Hematopoietic multipotent progenitor cell treated with erythropoietin and hydrocortisone succinate and interleukin-3 and kit ligand, for 6 days (in vitro differentiated cells): ENCODE results near the gene GRIK5.

Source experiments
- DNase-seq: peaks from one replicate; pipeline ENCODE4 v3.0.0-alpha.2; 2015

The GRIK5 gene

GRCh38 chr19:42075616-42076379, 5.8 kb upstream of the GRIK5 start, which contains the start of gene ZNF574:
Gene ZNF574 (plus strand): TSS chr19:42076166. CDS start chr19:42078607, 2,441 bp downstream.
- peak; percentile 100 for DNase-seq

GRCh38 chr19:42075364-42075615, 5.3 kb upstream of the GRIK5 start:
- DNase-seq = no peak

- peak; percentile 53 for DNase-seq
Measured at GRCh38 chr19:42074513-42075363, 4.7 kb upstream of the GRIK5 start.

GRCh38 chr19:42071247-42071646, 1.2 kb upstream of the GRIK5 start:
- DNase-seq = no peak

GRCh38 chr19:42068756-42069571, 1.0 kb downstream of the GRIK5 start:
- DNase-seq = peak; percentile 45

GRCh38 chr19:42068361-42068755, 1.6 kb downstream of the GRIK5 start:
- no peak for DNase-seq

- DNase-seq = no peak
Measured at GRCh38 chr19:42067315-42067888, 2.6 kb downstream of the GRIK5 start.

- peak; percentile 36 for DNase-seq
Measured at GRCh38 chr19:42066075-42066754, 3.8 kb downstream of the GRIK5 start.

- no peak for DNase-seq
Measured at GRCh38 chr19:42065511-42065910, 4.5 kb downstream of the GRIK5 start.

- no peak for DNase-seq
Measured at GRCh38 chr19:42065051-42065450, 5.0 kb downstream of the GRIK5 start.

- DNase-seq = no peak
Measured at GRCh38 chr19:42064432-42064831, 5.6 kb downstream of the GRIK5 start.

GRCh38 chr19:42062381-42062780, 7.6 kb downstream of the GRIK5 start:
- DNase-seq = no peak

GRCh38 chr19:42060117-42060516, 9.9 kb downstream of the GRIK5 start:
- DNase-seq = no peak

GRCh38 chr19:42059196-42059595, 10.8 kb downstream of the GRIK5 start:
- no peak for DNase-seq

GRCh38 chr19:42057846-42058245, 12.2 kb downstream of the GRIK5 start:
- DNase-seq = no peak

GRCh38 chr19:42054205-42054604, 15.8 kb downstream of the GRIK5 start:
- no peak for DNase-seq

- no peak for DNase-seq
Measured at GRCh38 chr19:42053037-42053935, 16.7 kb downstream of the GRIK5 start.

- DNase-seq = no peak
Measured at GRCh38 chr19:42052241-42052863, 17.7 kb downstream of the GRIK5 start.

GRCh38 chr19:42051166-42052115, 18.6 kb downstream of the GRIK5 start:
- no peak for DNase-seq

- no peak for DNase-seq
Measured at GRCh38 chr19:42048992-42049391, 21.0 kb downstream of the GRIK5 start.
